IMR-90 (cell line): Measurements from ENCODE around the gene PPT2. TPM values are rescaled to one million over a fixed set of nuclear protein-coding genes. Genes with fewer than 3 reads are reported as not detected.
A peak's percentile ranks its signal among the peaks of the same experiment; 100 is the strongest.

Experiments used
- ATAC-seq: fragments of 200-7000 bp; cut with Tn5 transposase; 2 replicates; pipeline ENCODE4 v1.9.1; 2020; ENCODE audit warnings: low read depth, mild to moderate bottlenecking, moderate library complexity
- BruUV-seq: library from RNA; stranded (reverse); fragments of 400-500 nt; replicated peaks from 2 replicates; lab custom pipeline; 2021; lab: Mats Ljungman, UMichigan
- CTCF ChIA-PET: fragments of 300-600 bp; formaldehyde crosslinking; extraction: SDS; loops from one replicate; lab custom pipeline; 2021; ENCODE audit warnings: antibody characterized with exemption; lab: Yijun Ruan, JAX
- POLR2A ChIA-PET: fragments of 300-600 bp; sonication (Branson Sonifier 250); formaldehyde crosslinking; loops from one replicate; lab custom pipeline; 2022; ENCODE audit warnings: antibody characterized with exemption; ENCODE audit not compliant: unreplicated experiment; lab: Charles Lee
- DNase-seq: peaks from one replicate; pipeline ENCODE4 v3.0.0; 2013
- H2AFZ ChIP-seq: replicated peaks from 2 replicates; pipeline ENCODE3; 2013; ENCODE audit warnings: low read length, mild to moderate bottlenecking; ENCODE audit not compliant: poor library complexity
- H2AK5ac ChIP-seq: 2 replicates; pipeline ENCODE4 v1.6.1; 2013; ENCODE audit warnings: low read depth, low read length, inconsistent platforms
- H2AK9ac ChIP-seq: replicated peaks from 2 replicates; pipeline ENCODE3; 2013; ENCODE audit warnings: mild to moderate bottlenecking, low read depth, low read length, moderate library complexity; ENCODE audit not compliant: poor library complexity
- H2BK120ac ChIP-seq: 2 replicates; pipeline ENCODE4 v1.6.1; 2013; ENCODE audit warnings: low read depth, low read length, inconsistent platforms
- H2BK15ac ChIP-seq: 3 replicates; pipeline ENCODE4 v1.6.1; 2013; ENCODE audit warnings: low read depth, low read length, inconsistent platforms
- H2BK20ac ChIP-seq: 2 replicates; pipeline ENCODE4 v1.6.1; 2013; ENCODE audit warnings: low read depth, mild to moderate bottlenecking, inconsistent platforms, low read length, moderate library complexity
- H2BK5ac ChIP-seq: 2 replicates; pipeline ENCODE4 v1.6.1; 2013; ENCODE audit warnings: mild to moderate bottlenecking, low read depth, low read length, inconsistent platforms; ENCODE audit not compliant: poor library complexity, severe bottlenecking
- H3K14ac ChIP-seq: replicated peaks from 2 replicates; pipeline ENCODE4 v1.6.1; 2013; ENCODE audit warnings: low read depth, low read length, inconsistent platforms
- H3K18ac ChIP-seq: 2 replicates; pipeline ENCODE4 v1.6.1; 2013; ENCODE audit warnings: low read depth, low read length, control low read depth
- H3K23ac ChIP-seq: 2 replicates; pipeline ENCODE4 v1.6.1; 2013; ENCODE audit warnings: low read depth, low read length, inconsistent platforms
- H3K27ac ChIP-seq: 2 replicates; pipeline ENCODE4 v1.5.1; 2013; ENCODE audit warnings: mild to moderate bottlenecking, control low read depth, low read length; ENCODE audit not compliant: insufficient read depth
- H3K27me3 ChIP-seq: 2 replicates; pipeline ENCODE4 v1.6.1; 2013; ENCODE audit warnings: low read length; ENCODE audit not compliant: control insufficient read depth, insufficient read depth
- H3K36me3 ChIP-seq: 2 replicates; pipeline ENCODE4 v1.6.1; 2013; ENCODE audit warnings: low read length, mixed read lengths; ENCODE audit not compliant: control insufficient read depth, insufficient read depth
- H3K4ac ChIP-seq: 2 replicates; pipeline ENCODE4 v1.6.1; 2013; ENCODE audit warnings: low read depth, low read length, inconsistent platforms
- H3K4me1 ChIP-seq: 2 replicates; pipeline ENCODE4 v1.6.1; 2013; ENCODE audit warnings: low read length, mixed read lengths; ENCODE audit not compliant: control insufficient read depth, insufficient read depth
- H3K4me2 ChIP-seq: 2 replicates; pipeline ENCODE4 v1.6.1; 2013; ENCODE audit warnings: low read depth, mild to moderate bottlenecking, control low read depth, low read length, moderate library complexity
- H3K4me3 ChIP-seq: 2 replicates; pipeline ENCODE4 v1.5.1; 2013; ENCODE audit warnings: low read depth, mild to moderate bottlenecking, control low read depth, low read length, moderate library complexity; ENCODE audit not compliant: insufficient read depth
- H3K56ac ChIP-seq: 2 replicates; pipeline ENCODE4 v1.6.1; 2013; ENCODE audit warnings: low read length, inconsistent platforms; ENCODE audit not compliant: insufficient read depth; ENCODE audit errors: extremely low read depth
- H3K79me1 ChIP-seq, 2 experiments: 2 replicates each; pipeline ENCODE4 v1.6.1; 2013; ENCODE audit warnings: low read length in 2 of 2, inconsistent platforms in 1 of 2, low read depth in 1 of 2
- H3K9ac ChIP-seq: 2 replicates; pipeline ENCODE4 v1.6.1; 2013; ENCODE audit warnings: low read depth, low read length, control low read depth
- H3K9me1 ChIP-seq: 2 replicates; pipeline ENCODE4 v1.6.1; 2013; ENCODE audit warnings: low read length, inconsistent platforms; ENCODE audit not compliant: insufficient read depth
- H3K9me3 ChIP-seq: 2 replicates; pipeline ENCODE4 v1.6.1; 2013; ENCODE audit warnings: low read length; ENCODE audit not compliant: control insufficient read depth, insufficient read depth
- H4K20me1 ChIP-seq: 2 replicates; pipeline ENCODE4 v1.6.1; 2013; ENCODE audit warnings: low read length, inconsistent platforms; ENCODE audit not compliant: insufficient read depth
- H4K5ac ChIP-seq: 2 replicates; pipeline ENCODE4 v1.6.1; 2013; ENCODE audit warnings: mild to moderate bottlenecking, low read depth, low read length, control low read depth
- H4K8ac ChIP-seq, 2 experiments: 2 replicates each; pipeline ENCODE4 v1.6.1; 2013; ENCODE audit warnings: low read depth in 2 of 2, low read length in 2 of 2, control low read depth in 1 of 2, inconsistent platforms in 1 of 2
- H4K91ac ChIP-seq: 2 replicates; pipeline ENCODE4 v1.6.1; 2013; ENCODE audit warnings: low read depth, low read length, inconsistent platforms; ENCODE audit not compliant: insufficient read depth
- CHD1 ChIP-seq: IDR thresholded peaks from 2 replicates; pipeline ENCODE4 v1.6.1; 2012; ENCODE audit warnings: low read depth, low read length, improper control_type of control experiment
- FOS ChIP-seq: fragments of 150-350 bp; IDR thresholded peaks from 2 replicates; pipeline ENCODE4 v1.6.1; 2016; ENCODE audit warnings: low read depth, low read length
- MAZ ChIP-seq: IDR thresholded peaks from 2 replicates; pipeline ENCODE4 v1.6.1; 2012; ENCODE audit warnings: low read depth, mild to moderate bottlenecking, low read length, improper control_type of control experiment, moderate library complexity, borderline replicate concordance
- MXI1 ChIP-seq: IDR thresholded peaks from 2 replicates; pipeline ENCODE4 v1.6.1; 2012; ENCODE audit warnings: low read depth, mild to moderate bottlenecking, low read length, moderate library complexity, borderline replicate concordance
- NFE2L2 ChIP-seq: fragments of 150-350 bp; IDR thresholded peaks from 2 replicates; pipeline ENCODE4 v1.6.1; 2016; ENCODE audit warnings: low read depth, mild to moderate bottlenecking, low read length
- POLR2A ChIP-seq: IDR thresholded peaks from 2 replicates; pipeline ENCODE4 v1.6.1; 2012; ENCODE audit warnings: mild to moderate bottlenecking, low read depth, low read length
- RAD21 ChIP-seq: IDR thresholded peaks from 2 replicates; pipeline ENCODE4 v1.6.1; 2012; ENCODE audit warnings: low read length, improper control_type of control experiment
- RFX5 ChIP-seq: IDR thresholded peaks from 2 replicates; pipeline ENCODE4 v1.8.0; 2012; ENCODE audit warnings: low read depth, mild to moderate bottlenecking, low read length, moderate library complexity
- WGBS, 2 experiments: methylation state at CpG; one replicate each; pipeline versions ENCODE4 v1.1.5 to v1.1.7; 2013; ENCODE audit warnings: missing lambda C conversion rate in 2 of 2; ENCODE audit not compliant: insufficient read length in 1 of 2; ENCODE audit errors: extremely low coverage in 2 of 2; 5-methylcytosine and 5-hydroxymethylcytosine counted together
- dilution Hi-C: fragments of 300-500 bp; cut with HindIII; formaldehyde crosslinking; loops from one replicate; pipeline ENCODE4 v1.14.3; 2018; ENCODE audit warnings: low sequenced_read_pairs; ENCODE audit not compliant: unreplicated experiment
- in situ Hi-C: fragments of 300-500 bp; cut with MboI; formaldehyde crosslinking; loops from 3 replicates; pipeline ENCODE4 v1.14.3; 2019; ENCODE audit warnings: low sequenced_read_pairs, inconsistent platforms, mixed read lengths
- intact Hi-C: fragments of 100-400 bp; cut with micrococcal nuclease; formaldehyde crosslinking; loops from 2 replicates; pipeline ENCODE4 v1.10.0; 2022
- polyA plus RNA-seq, 3 experiments: library from polyadenylated mRNA; depleted of rRNA; stranded (reverse); fragments of >200 nt; gene quantifications; 2 replicates each; pipeline ENCODE4 v1.2.3, GENCODE V29; 2012; ENCODE audit warnings: low replicate concordance in 1 of 3
- total RNA-seq: library from RNA; depleted of rRNA; stranded (reverse); fragments of >200 nt; gene quantifications from 2 replicates; pipeline ENCODE4 v1.2.3, GENCODE V29; 2012
- TF ChIP-seq, protein P1 (sequence below): conservative IDR thresholded peaks from 2 replicates; pipeline ENCODE4 v1.5.1; 2012; ENCODE audit warnings: mild to moderate bottlenecking, low read depth, low read length, improper control_type of control experiment
- TF ChIP-seq, protein P2 (sequence below): fragments of 150-350 bp; IDR thresholded peaks from 2 replicates; pipeline ENCODE4 v1.6.1; 2017; ENCODE audit warnings: mild to moderate bottlenecking, antibody characterized with exemption, low read length, low read depth
- TF ChIP-seq, protein P3 (sequence below): fragments of 150-350 bp; IDR thresholded peaks from 2 replicates; pipeline ENCODE4 v1.6.1; 2016; ENCODE audit warnings: low read depth, mild to moderate bottlenecking, low read length, moderate library complexity, borderline replicate concordance

Gene PPT2
- total and polyA plus RNA-seq, 2 of the 4 experiments (the other 2 are of a cell fraction) = 3.2 to 16.2 TPM

DNA sequence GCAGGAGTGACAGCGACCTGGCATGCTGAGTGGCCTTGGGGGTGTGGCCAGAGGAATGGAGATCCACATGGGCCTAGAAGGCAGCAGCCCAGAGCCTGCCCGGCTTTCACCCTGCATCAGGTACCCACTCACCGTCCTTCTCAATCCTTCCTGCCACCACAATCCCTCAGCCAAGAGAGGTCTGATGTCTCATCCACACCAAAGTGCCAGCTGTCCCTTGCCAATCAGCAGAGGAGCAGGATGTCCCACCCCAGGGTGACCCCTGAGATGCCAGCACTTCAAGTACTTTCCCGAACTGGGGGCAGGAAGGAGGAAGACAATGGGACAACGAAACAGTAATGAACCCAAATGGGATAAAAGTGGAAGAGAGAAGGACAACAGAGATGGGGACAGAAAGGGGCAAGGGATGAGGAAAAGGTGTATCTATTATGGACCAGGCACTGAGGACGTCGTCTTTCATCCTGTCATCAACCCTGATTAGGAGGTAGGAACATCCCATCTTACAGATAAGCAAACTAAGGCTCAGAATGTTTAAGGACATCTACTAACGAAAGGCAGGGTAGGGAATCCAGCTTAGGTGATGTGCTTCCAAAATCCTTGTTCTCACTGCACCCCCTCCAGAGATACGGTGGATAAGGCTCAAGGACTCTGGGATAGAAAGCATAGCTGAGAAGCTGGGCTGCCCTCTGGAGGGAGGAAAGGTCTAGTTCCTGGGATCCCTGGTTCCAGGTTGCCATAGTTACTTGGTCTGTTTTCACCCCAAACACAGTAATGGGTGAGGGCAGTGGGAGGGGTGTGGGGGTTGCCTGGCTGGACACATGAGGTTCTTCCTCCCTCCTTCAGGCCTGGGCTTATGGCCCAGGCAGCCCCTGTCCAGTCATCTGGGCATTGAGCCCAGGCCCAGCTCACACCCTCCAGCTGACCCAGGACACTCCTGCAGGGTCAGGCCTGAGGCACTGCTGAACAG, 40.3 kb upstream of the PPT2 start:
- no TSS peak for BruUV-seq
- H3K4me3 ChIP-seq = no peak overlapping the region
- H2AFZ ChIP-seq = peak overlapping the region; percentile 29
- ChIA-PET CTCF (interaction anchor here (0.5 to 1.3 kb wide), 6 partner anchors 8 to 41 kb away, joined by 3 to 4 read pairs (median 4); no protein-coding TSS in a partner anchor), POLR2A (no interaction called here)
- peak overlapping the region; percentile 17 for H2BK5ac ChIP-seq
- H2BK120ac ChIP-seq = peak overlapping the region; percentile 63
- H3K4me2 ChIP-seq = peak overlapping the region; percentile 4; the same call in 1 of the 2 replicates
- peak; percentile 94 for DNase-seq
- peak overlapping the region; percentile 79 for H2BK15ac ChIP-seq
- ATAC-seq = peak; percentile 76
- peak overlapping the region; percentile 21 to 31; a peak in 3 of 4 replicates for H4K8ac ChIP-seq
- H4K20me1 ChIP-seq = peaks cover 4% of the 10 kb centered on the region; the same call in 1 of the 2 replicates
- peak overlapping the region; percentile 13 for H3K18ac ChIP-seq
- peak overlapping the region; percentile 57 for H4K91ac ChIP-seq
- peak overlapping the region; percentile 66 for H2AK9ac ChIP-seq
- H3K9me3 ChIP-seq = no peaks in the 10 kb centered on the region
- dilution Hi-C loops = no loop called here
- H3K9me1 ChIP-seq = peaks cover 9% of the 10 kb centered on the region
- peaks cover 23% of the 10 kb centered on the region for H3K4me1 ChIP-seq
- H3K4ac ChIP-seq = peak overlapping the region; percentile 67
- intact Hi-C loops = loop anchor here (2.0 to 5.0 kb wide), 3 partner anchors 65 to 211 kb away; partner anchors contain the start of genes NELFE, SKIC2 and ZBTB12
- no CpG with 5 or more reads among the region's 9 CpGs for WGBS, 2 experiments
- H3K27me3 ChIP-seq = peaks cover 10% of the 10 kb centered on the region; the same call in 1 of the 2 replicates
- H2BK20ac ChIP-seq = peak overlapping the region; percentile 45
- peak overlapping the region; percentile 2; the same call in 1 of the 2 replicates for H3K9ac ChIP-seq
- peak overlapping the region; percentile 85 for H2AK5ac ChIP-seq
- in situ Hi-C loops = loop anchor here (10.0 kb wide), 1 partner anchor 139 kb away; the partner anchor contains the start of gene DXO
- peak overlapping the region; percentile 56; the same call in 1 of the 2 replicates for H3K27ac ChIP-seq
- H4K5ac ChIP-seq = peak overlapping the region; percentile 51
- H3K79me1 ChIP-seq = peaks cover 0 to 9% of the 10 kb centered on the region in 2 experiments; a peak in 1 of 4 replicates
- H3K56ac ChIP-seq = 0 out of 2 replicates have a peak overlapping the region, but pooled peaks have one; percentile 14
- H3K36me3 ChIP-seq = peaks cover 24% of the 10 kb centered on the region
- peak overlapping the region; percentile 21; the same call in 1 of the 2 replicates for H3K23ac ChIP-seq
- peak overlapping the region; percentile 72 for H3K14ac ChIP-seq
- no peak for TF ChIP-seq NFE2L2
- TF ChIP-seq CHD1 = no peak
- TF ChIP-seq MAZ = peak; percentile 91; the same call in 1 of the 2 replicates
- TF ChIP-seq FOS = peak; percentile 62
- TF ChIP-seq, protein P1, sequence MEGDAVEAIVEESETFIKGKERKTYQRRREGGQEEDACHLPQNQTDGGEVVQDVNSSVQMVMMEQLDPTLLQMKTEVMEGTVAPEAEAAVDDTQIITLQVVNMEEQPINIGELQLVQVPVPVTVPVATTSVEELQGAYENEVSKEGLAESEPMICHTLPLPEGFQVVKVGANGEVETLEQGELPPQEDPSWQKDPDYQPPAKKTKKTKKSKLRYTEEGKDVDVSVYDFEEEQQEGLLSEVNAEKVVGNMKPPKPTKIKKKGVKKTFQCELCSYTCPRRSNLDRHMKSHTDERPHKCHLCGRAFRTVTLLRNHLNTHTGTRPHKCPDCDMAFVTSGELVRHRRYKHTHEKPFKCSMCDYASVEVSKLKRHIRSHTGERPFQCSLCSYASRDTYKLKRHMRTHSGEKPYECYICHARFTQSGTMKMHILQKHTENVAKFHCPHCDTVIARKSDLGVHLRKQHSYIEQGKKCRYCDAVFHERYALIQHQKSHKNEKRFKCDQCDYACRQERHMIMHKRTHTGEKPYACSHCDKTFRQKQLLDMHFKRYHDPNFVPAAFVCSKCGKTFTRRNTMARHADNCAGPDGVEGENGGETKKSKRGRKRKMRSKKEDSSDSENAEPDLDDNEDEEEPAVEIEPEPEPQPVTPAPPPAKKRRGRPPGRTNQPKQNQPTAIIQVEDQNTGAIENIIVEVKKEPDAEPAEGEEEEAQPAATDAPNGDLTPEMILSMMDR = peak; percentile 78
- TF ChIP-seq POLR2A = 0 out of 2 replicates have a peak, but pooled peaks have one; percentile 32
- no peak for TF ChIP-seq RFX5
- 0 out of 2 replicates have a peak, but pooled peaks have one; percentile 32 for TF ChIP-seq MXI1
- TF ChIP-seq, protein P2, sequence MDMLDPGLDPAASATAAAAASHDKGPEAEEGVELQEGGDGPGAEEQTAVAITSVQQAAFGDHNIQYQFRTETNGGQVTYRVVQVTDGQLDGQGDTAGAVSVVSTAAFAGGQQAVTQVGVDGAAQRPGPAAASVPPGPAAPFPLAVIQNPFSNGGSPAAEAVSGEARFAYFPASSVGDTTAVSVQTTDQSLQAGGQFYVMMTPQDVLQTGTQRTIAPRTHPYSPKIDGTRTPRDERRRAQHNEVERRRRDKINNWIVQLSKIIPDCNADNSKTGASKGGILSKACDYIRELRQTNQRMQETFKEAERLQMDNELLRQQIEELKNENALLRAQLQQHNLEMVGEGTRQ = peak; percentile 31; the same call in 1 of the 2 replicates
- TF ChIP-seq, protein P3, sequence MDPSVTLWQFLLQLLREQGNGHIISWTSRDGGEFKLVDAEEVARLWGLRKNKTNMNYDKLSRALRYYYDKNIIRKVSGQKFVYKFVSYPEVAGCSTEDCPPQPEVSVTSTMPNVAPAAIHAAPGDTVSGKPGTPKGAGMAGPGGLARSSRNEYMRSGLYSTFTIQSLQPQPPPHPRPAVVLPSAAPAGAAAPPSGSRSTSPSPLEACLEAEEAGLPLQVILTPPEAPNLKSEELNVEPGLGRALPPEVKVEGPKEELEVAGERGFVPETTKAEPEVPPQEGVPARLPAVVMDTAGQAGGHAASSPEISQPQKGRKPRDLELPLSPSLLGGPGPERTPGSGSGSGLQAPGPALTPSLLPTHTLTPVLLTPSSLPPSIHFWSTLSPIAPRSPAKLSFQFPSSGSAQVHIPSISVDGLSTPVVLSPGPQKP = no peak
- TF ChIP-seq RAD21 = peak; percentile 79
